GM18861 (cell line): Measurements from ENCODE around the gene WDR47.
A peak's percentile ranks its signal among the peaks of the same experiment; 100 is the strongest.

Experiments used
- ATAC-seq: cut with Tn5 transposase; IDR thresholded peaks from one replicate; pipeline ENCODE4 v1.9.1; 2021; ENCODE audit not compliant: unreplicated experiment

The WDR47 gene

GRCh38 chr1:109041621-109042468, at the start of gene WDR47:
WDR47 (minus strand) TSS chr1:109042102; CDS start chr1:109023512, 18,590 bp downstream.
- peak; percentile 94 for ATAC-seq

DNA sequence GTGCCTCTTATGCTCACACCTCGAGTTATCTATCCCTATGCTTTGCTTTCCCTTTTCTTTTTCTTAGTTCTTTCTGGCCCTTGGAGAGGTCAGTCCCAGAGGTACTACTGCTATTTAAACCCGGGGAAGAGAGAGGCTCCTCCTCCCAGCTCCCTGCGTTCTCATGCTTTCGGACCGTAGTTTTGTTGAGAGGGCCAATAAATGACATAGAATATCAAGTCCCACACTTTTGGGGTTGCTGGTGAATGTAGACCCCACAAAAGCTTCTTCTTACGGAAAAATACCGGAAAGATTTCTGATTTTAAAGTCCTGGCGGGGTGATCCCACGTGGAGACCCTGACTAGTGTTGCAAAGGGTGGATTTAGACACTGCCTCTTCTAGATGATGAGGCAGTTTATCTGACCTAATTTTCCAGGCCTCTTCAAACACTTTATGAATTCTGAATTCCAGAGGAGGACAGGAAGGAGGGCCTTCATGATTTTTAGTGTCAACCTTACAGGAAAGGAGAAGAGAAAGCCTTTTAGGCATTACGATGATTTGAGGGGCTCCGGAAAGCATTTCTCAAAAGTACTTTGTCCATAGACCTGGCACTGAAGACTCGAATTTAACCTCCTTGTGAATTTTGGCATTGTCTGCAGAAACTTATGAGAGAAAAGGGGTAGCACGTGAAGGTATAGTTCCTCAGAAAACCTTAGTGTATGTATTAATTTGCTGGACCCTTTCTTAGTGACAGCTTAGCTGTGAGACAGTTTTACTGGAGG, 49.4 kb upstream of the WDR47 start:
- peak; percentile 26 for ATAC-seq

DNA sequence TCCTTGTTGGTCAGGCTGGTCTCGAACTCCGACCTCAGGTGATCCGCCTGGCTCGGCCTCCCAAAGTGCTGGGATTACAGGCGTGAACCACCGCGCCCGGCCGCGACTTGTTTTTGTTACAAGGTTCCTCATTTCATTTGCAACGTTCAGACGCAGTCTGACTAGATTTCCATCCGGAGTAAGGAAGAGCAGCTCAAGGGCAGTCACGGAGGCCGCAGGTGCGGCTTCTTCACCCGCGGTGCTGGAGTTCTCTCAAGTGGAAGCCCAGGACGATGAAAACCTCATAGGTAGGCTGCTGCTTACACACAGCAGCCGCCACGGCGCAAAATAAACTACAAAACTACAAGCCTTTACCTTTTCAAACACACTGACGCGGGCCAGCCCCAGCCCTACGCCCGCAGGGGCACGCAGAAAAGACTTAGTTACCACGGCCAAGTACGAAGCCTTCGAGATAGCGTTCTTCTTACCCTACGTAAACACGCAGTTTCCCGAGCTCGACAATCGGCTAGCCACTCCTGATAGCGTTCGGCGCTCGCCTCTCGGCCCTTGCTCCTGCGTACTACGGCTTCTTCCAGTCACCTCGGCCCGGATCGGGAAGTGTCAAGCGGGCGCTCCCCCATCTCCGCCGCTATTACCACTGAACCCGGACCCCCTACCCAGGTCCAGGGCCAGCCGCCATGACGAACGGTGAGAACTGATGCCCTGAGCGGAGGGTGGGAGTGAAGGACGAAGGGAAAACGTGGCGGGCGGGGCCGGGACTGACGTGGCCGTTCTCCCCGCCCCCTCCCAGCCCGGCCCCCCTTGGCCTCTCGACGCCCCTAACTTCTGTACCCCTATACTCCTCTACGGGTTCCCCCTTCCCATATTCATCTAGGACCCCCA, 48.5 kb upstream of the WDR47 start, which contains the start of gene TMEM167B:
Gene TMEM167B, plus strand, starts transcription at position 569 of the 882 bp plus-strand sequence. Its CDS starts 109 bp downstream, at position 678.
- ATAC-seq, result peak; percentile 75

DNA sequence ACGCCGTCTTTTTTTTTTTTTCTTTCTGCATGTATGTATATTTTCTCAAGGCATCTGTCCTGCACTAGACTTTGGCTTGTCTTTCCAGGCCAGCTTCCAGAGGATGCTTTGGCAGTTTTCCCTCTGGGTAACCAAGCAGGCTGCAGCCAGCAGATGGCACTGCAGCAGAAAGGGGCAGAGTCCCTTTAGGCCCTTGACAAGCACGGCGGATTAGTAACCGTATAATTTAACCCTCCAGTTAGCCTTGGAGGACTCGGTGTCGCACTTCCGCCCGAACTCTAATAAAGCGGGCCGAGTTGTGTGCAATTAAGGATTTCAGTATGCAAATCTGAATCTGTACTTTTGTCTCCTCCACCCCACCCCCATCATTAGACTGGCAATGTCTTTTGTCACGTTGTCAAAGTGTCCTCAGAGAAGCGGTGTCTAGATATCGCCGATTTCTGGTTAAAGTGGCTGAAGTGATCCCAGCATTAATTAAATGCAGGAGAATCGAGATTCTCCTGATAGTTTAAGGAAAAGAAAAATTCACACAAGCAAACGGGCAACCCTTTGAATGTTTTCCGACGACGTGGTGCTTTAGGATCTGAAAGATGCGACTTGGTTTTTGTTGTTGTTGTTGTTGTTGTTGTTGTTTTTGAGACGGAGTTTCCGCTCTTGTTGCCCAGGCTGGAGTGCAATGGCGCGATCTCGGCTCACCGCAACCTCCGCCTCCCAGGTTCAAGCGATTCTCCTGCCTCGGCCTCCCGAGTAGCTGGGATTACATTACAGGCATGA, 47.5 kb upstream of the WDR47 start:
- ATAC-seq, result peak; percentile 38

DNA sequence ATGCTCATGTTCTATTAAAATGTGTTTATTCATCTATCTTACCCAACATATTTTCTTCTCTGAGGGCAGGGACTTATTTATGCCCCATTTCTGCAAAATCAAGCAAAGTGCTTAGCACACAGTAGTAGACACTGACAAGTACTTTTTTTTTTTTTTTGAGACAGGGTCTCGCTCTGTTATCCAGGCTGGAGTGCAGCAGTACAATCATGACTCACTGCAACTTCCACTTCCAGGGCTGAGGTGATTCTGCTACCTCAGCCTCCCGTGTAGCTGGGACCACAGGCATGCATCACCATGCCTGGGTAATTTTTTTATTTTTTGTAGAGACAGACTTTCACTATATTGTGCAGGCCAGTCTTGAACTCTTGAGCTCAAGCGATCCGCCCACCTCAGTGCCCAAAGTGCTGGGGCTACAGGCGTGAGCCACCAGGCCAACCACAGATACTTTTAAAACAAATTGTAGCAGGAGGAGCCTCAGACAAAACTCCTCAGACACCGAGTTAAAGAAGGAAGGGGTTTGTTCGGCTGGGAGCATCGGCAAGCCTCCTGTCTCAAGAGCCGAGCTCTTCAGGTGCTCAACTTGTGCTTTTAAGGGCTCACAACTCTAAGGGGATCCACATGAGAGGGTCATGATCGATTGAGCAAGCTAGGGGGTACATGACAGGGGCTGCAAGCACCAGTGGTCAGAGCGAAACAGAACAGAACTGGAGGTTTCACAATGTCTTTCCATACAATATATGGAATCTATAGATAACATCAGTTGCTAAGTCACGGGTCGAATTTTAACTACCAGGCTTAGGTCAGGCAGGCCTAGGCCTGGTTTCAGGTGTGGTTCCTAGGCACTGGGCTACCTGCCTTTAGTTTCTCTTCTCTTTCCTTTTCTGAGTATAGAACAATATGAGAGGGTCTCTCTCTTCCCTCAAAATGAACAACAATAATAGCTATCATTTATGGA, 42.9 kb upstream of the WDR47 start:
- no peak for ATAC-seq

DNA sequence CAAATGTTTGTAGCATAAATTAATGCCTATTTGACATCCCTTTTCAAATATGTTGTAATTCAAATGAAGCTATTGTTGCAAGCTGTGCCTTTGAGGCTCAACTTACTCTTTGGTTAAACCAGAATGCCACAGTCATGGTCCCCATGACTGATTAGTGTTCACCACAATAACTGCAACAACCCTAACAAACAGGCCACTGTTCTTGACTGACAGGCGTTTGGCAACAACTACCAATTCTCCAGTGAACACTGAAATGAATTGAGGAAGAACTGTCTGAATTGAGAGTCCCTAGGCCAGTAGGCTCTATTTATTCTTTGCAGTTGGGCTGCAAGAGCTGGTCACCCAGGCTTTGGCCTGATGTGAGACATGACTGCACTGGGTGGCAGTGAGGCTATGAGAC, 42.0 kb upstream of the WDR47 start:
- no peak for ATAC-seq

GRCh38 chr1:109083501-109083900, 41.6 kb upstream of the WDR47 start:
- ATAC-seq, result no peak

DNA sequence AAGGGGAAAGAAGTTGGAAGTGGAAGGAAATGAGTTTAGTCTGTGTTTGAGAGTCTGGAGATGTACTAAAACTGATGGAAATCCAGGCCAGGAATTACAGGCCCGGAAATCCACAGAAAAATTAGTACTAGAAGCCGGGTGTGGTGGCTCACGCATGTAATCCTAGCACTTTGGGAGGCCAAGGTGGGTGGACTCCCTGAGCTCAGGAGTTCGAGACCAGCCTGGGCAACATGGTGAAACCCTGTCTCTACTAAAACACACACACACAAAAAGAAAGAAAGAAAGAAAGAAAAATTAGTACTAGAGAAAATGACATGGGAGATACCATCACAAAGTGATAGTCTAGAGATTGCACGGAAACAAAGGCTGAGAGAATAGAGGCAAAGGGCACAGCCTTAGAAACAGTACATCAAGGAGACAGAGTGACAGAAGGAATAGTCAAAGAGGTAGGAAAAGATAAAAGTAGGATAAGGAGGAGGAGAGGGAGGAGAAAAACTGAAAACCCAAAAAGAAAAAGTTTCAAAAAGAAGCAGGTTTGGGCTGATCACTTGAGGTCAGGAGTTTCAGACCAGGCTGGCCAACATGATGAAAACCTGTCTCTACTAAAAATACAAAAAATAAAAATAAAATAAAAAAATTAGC, 38.7 kb upstream of the WDR47 start:
- ATAC-seq, result no peak

- no peak for ATAC-seq
Observed at GRCh38 chr1:109079240-109079622, 37.3 kb upstream of the WDR47 start.

DNA sequence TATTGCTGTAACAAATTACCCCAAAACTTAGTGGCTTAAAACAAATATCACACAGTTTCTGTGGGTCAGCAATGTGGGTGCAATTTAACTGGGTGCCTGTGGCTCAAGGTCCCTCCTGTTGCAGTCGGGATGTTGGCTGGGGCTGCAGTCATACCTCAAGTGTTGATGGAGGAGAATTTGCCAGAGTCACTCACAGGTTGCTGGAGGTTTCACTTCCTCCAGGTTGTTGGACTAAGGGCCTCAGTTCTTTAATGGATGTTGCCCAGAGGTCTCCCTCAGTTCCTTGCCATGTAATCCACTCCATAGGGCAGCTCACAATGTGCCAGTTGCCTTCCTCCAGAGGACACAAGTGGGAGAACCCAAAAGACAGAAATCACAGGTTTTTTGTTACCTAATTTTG, 36.4 kb upstream of the WDR47 start:
- ATAC-seq, result no peak

GRCh38 chr1:109075531-109076490, 33.9 kb upstream of the WDR47 start, which contains the start of gene TAF13:
TAF13 (minus strand) TSS chr1:109076003; CDS start chr1:109075947, 56 bp downstream.
- peak; percentile 99 for ATAC-seq

DNA sequence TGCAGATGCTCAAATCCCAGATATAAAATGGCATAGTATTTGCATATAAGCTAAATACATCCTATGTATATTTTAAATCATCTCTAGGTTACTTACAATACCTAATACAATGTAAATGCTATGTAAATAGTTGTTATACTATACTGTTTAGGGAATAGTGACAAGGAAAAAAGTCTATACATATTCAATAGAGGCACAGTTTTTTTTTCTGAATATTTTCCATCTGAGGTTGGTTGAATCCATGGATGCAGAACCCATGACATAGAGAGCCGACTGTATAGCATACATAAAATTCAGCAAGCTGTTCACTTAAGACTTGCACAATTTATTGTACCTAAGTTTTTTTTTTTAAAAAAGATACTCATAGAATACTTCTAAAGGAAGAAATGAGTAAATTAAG, 27.4 kb upstream of the WDR47 start:
- ATAC-seq, result no peak

DNA sequence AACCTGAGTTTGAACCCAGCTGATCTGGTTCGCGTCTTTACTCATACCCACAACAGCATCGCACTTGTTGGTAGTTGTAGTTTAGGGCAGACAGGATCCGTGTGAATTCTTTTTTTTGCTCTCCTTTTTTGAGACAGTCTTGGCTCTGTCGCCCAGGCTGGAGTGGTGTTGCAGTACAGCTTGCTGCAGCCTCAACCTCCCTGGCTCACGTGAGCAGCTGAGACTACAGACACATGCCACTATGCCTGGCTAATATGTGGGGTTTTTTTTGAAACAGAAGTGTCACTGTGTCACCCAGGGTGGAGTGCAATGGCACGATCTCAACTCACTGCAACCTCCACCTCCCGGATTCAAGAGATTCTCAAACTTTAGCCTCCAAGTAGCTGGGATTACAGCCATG, 26.0 kb upstream of the WDR47 start:
- ATAC-seq, result no peak

DNA sequence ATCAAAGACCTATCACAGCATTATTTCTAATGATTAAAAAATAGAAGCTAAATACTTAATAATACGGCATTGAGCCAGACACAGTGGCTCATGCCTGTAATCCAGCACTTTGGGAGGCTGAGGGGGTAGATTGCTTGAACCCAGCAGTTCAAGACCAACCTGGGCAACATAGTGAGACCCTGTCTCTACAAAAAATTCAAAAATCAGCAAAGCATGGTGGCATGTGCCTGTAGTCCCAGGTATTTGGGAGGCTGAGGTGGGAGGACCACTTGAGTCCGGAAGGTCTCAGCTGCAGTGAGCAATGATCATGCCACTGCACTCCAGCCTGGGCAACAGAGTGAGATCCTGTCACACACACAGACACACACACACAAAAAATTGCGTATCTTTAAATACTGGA, 23.2 kb upstream of the WDR47 start:
- ATAC-seq, result no peak

GRCh38 chr1:109061183-109061582, 19.3 kb upstream of the WDR47 start:
- no peak for ATAC-seq

- no peak for ATAC-seq
Observed at GRCh38 chr1:109060707-109061106, 18.8 kb upstream of the WDR47 start.

GRCh38 chr1:109059026-109059425, 17.1 kb upstream of the WDR47 start:
- no peak for ATAC-seq
